CD4-positive, alpha-beta T cell treated with Interleukin-21 for 1 hour (primary cell): ENCODE results near the gene TBC1D4.
"Not testable (repeated sequence)": the region's sequence is repeated elsewhere in the genome, so short reads cannot be mapped to it uniquely, and the experiment has no call there.

Experiments
- DNase-seq: peaks from one replicate; pipeline ENCODE4 v3.0.0-alpha.2; 2020

The TBC1D4 gene

DNA sequence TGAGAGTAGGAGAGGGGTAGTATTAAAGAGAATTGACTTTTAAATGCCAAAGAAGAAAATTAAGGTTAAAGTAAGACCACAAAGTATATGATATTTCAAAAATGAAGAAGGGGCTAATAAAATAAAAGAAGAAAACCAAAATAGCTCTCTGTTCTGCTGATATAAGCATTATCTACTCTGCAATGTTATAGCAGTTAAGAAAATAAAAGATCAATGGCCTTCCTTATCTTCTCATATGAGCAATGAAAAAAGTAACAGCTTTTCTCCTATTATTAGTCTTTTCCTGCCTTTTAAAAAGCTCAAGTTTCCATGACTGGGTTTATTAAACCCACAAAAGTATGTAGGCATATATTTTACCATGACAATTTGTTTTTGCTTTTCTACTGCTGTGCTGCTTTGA lies 126.4 kb downstream of the TBC1D4 start:
- DNase-seq: no peak

GRCh38 chr13:75353781-75354193 lies 128.2 kb downstream of the TBC1D4 start:
- no peak for DNase-seq

DNA sequence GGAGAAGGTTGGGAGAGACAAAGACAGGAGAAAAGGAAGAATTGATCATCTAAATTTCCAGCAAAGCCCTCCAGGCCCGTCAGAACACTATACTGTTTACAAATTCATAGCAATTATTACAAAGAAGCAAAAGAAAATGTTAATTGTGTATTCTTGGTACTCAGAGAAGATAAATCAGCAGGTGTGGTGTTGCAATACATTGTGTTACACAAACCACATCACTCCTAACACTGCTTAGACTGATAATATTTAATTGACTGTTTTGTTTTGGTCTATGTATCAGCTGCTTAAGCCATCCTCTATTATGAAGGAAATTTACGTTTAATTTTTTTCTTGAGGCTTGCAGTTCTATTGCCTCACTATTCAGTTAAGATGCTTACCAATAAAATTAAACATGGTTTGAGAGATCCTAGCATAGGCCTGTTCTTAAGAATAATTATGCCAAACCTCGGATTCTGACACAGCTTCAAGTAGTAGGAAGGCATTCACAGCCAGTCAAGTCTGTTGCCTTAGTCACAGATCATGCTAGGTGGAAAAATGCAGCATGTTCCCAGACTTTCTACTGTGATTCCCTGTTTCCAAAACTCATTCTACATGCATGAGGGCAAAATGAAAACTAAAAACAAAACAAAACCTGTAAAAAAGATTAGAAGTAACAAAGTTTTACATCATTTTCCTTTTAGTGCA lies 129.2 kb downstream of the TBC1D4 start:
- DNase-seq: no peak

DNA sequence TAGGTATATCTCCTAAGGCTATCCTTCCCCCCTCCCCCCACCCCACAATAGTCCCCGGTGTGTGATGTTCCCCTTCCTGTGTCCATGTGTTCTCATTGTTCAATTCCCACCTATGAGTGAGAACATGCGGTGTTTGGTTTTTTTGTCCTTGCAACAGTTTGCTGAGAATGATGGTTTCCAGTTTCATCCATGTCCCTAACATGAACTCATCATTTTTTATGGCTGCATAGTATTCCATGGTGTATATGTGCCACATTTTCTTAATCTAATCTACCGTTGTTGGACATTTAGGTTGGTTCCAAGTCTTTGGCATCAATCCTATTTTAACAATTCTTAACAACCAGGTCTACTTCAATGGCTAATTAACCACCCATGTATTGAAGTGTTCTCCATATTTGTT lies 130.4 kb downstream of the TBC1D4 start:
- not testable (repeated sequence) for DNase-seq

- DNase-seq: no peak
Observed at GRCh38 chr13:75347925-75348324, 134.0 kb downstream of the TBC1D4 start.

GRCh38 chr13:75347457-75347856 lies 134.5 kb downstream of the TBC1D4 start:
- no peak for DNase-seq

- no peak for DNase-seq
Observed at GRCh38 chr13:75345193-75345592, 136.8 kb downstream of the TBC1D4 start.

DNA sequence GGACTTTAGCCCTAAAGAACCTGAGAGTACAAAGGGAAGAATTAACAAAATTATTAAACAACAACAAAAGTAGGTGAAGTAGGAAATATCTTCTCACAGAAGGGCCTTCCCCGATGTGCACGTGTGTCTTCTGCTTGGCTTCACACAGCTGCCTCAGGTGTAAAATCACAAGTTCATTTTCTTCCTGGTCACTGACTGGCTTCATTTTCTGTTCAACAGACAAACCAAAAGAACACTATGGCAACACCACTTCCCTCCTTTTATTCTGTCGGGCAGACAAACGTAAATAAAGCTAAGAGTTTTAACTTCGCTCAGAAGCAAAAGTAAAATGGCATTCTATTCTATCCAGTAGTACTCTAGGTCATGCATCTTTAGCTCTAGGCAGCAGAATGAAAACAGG lies 140.9 kb downstream of the TBC1D4 start:
- no peak for DNase-seq

DNA sequence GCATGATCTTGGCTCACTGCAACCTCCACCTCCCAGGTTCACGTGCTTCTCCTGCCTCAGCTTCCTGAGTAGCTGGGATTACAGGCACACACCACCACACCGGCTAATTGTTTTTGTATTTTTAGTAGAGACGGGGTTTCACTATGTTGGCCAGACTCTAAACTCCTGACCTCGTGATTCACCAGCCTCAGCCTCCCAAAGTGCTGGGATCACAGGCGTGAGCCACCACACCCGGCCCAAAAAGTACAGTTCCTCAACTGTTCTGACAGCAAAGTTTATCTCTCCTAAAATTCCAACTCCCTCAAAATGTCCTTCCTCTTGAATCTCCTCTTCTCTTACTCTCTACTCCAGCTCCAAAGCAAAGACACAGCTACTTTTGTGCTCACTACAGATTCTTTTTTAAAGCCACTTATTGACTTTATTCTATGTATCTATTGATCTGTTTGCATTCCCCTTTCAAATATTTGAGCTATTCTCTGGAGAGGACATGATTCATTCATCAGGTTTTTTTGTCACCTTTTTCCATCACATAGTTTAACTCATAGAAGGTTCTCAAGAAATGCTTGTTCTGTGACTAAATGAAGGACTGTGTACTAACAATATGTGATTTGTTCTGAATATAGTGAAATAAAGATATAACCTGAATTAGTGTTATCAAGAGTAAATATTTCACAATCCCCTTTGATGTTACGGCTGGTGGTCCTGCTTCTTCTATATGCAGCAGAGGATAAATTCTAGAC lies 142.2 kb downstream of the TBC1D4 start:
- no peak for DNase-seq

GRCh38 chr13:75334634-75335447 lies 147.1 kb downstream of the TBC1D4 start:
- no peak for DNase-seq

DNA sequence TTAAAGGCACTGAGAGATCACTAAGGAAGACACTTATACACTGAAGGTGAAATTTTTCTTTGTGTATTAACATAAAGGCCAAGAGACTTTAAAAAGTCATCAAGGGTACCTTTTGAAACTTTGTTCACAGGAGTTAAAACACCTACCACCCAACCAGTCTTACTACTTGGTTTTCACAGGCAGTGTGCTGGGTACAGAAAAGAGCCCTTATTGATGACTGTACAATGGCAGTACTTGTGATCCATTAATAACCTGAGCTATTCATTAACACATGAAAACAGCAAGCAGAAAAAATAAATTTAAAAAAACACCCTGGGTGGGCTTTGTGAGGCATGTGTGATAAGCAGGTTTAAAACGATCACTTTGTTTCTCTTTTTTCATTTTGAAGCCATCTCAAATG lies 148.9 kb downstream of the TBC1D4 start:
- DNase-seq: no peak

- DNase-seq: no peak
Observed at GRCh38 chr13:75331792-75332349, 150.1 kb downstream of the TBC1D4 start.

DNA sequence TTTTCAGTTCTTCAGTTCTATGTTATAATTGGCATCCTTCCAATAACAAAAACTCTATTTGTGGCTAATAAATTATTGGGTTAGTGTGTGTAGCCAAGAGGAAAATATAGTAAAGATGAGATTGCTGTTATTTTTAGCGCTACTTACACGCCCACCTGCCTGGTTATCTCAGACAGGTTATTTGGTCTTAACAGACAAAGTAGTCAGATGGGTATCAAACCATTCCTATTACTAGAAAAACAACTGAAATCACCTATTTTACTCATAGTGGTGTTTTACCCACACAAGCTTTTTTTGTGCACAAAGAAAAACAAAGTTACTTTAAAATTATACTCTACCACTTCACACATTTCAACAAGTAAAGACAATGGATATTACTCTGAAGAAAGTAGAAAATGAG lies 151.2 kb downstream of the TBC1D4 start:
- DNase-seq: no peak

- no peak for DNase-seq
Observed at GRCh38 chr13:75329723-75330122, 152.2 kb downstream of the TBC1D4 start.

- DNase-seq: no peak
Observed at GRCh38 chr13:75329097-75329496, 152.9 kb downstream of the TBC1D4 start.

- DNase-seq: peak; percentile 46
Observed at GRCh38 chr13:75327135-75327510, 154.8 kb downstream of the TBC1D4 start.

DNA sequence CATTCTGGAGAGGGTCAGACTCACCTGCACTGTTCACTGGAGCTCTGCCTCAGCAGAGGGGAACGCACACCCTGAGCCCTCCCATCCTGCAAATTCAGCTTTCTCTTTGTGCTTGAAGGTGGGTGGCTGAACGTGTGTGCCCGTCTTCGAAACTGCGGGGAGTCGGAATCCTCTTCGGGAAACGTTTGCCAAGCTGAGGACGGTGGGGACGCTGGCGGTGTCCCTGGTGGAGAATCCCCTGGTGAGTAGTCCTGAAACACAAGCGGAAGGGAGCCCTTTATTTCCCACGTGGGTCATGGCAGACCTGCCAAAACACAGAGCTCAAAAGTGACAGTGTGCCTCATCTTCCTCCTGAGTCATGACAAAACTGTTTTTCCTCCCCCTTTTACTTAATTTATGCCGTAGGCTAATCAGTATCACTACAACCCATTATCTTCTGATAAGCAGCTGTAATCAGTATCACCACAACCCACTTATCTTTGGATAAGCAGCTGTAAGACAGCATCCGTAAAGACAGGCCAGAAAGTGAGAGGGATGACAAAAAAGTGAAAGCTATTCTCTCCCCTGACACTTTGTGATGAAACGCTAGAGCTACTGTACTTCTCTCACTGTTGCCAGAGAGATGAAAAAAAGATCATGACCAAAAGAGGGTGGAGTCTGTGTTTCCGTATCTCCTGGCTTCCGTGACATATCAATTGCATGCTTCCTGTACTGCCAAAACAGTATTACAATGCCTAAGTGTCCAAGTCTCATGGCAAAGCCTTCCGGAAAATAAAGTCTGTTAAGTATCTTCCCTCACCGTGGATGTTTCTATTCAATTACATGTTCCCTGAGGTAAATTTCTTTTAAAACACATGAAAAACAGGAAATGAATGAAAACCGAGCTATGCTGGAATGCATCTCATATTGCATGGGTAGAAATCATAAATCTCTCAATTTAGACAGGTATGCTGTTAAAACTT lies 155.5 kb downstream of the TBC1D4 start:
- DNase-seq: peak; percentile 84

DNA sequence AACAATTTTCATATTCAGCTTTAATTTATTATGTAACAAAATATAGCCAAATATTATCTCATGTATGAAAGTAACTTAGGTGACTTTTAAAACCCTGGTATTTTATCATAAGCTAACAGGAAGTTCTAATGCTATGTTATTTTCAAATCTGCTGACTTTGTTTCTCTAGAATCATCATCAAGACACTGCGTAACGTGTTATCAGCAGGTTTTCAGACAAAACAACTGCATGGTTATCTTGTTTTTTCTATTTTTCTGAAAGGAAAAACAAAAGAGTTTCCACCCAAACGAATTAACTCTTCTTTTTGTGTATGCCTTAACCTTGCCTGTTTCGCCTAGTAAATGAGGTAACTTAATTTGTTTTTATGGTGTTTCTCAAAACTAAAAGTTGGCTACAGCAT lies 156.3 kb downstream of the TBC1D4 start:
- no peak for DNase-seq

DNA sequence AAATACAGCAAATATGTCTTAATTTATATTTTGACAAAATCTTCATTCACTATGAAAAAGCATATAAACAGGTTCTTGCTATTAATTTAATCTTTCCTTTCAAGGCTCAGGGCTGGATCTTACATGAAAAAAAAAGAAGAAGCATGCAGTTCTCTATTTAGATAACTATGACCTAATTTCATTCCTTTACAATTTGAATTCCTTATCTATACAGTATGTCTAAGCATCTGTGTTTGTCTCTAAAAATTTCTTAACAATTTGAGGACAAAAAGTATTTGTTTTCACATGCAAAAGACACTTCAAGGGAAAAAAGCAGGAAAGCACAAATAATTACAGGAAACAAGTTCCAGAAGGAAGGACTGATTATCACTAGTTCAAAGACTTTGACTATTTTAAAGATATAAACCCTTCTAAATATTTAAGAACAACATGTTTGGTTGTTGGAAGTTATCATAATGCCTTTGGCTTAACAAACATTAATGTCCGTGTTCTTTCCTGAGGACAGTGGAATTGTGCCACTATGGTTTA lies 157.5 kb downstream of the TBC1D4 start:
- DNase-seq: no peak

- DNase-seq: no peak
Observed at GRCh38 chr13:75321084-75321483, 160.9 kb downstream of the TBC1D4 start.

GRCh38 chr13:75319254-75319653 lies 162.7 kb downstream of the TBC1D4 start:
- no peak for DNase-seq
